ENCODE measurements around the gene ST8SIA4.

ST8SIA4 gene

DNA sequence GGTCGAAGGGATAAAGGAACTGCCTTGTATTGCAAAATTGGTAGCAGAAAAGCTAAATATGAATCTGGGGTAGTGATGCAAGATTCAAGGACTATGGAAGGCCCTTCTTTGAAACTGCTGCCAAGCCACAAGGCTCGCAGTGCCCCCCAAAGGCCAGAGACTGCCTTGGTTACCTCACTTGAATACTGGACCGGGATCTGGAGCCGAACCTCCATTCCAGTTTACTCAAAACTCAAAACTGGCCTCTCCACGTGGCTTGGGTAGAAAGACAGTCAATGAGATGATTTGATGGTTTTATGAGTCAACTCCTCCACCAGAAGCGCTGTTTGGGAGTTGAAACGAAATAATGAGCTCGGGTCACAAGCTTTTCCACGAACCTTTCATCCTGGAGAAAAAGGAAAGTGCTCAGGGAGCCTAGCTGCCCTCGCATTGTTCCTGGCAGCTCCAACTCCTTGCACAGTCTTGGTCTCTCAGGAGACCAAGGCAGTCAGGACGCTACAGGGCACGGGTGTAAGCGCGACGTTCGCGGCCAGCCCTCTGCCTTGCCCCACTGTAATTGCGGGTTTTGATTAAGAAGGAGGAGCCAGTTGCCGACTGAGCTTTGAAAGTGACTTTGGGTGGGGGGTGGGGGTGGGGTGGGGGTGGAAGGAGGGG is 2.8 kb downstream of the ST8SIA4 start:
- H3K4me2 ChIP-seq (ENCODE audit: low read length), result peak overlapping the region; percentile 96
- no peaks in the 10 kb centered on the region for H3K9me3 ChIP-seq (replicated peaks; ENCODE audit: low read length)
- peaks cover 26% of the 10 kb centered on the region for H3K4me1 ChIP-seq (ENCODE audit: control insufficient read depth, insufficient read depth, low read length)
- no peaks in the 10 kb centered on the region for H3K36me3 ChIP-seq (ENCODE audit: insufficient read depth, low read length)
- H3K9ac ChIP-seq (ENCODE audit: low read depth, low read length), result peak overlapping the region; percentile 64
- peak overlapping the region; percentile 76 for H3K4me3 ChIP-seq (ENCODE audit: low read length)
- H3K27me3 ChIP-seq (ENCODE audit: control insufficient read depth, insufficient read depth, low read length), result peaks cover 2% of the 10 kb centered on the region

DNA sequence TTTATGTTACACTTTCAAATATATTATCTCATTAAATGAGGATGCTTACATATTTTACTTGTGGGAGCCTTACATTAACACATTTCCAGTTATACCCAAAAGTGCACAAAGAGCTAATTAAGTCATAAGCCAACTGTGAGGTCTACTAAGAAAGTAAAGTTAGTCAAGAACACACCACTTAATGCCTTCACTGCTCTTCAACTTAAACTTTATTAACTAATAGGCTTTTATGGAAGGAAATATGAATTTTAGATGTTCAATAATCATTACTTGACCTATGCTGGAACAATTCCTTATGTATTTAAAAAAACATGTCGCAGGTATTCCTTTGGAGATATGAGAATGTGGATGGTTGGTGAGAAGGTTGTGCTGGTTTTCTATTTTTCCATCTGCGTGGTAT is 3.4 kb downstream of the ST8SIA4 start:
- H3K4me3 ChIP-seq (ENCODE audit: low read length), result peak overlapping the region; percentile 76
- no peaks in the 10 kb centered on the region for H3K36me3 ChIP-seq (ENCODE audit: insufficient read depth, low read length)
- H3K27me3 ChIP-seq (ENCODE audit: control insufficient read depth, insufficient read depth, low read length), result peaks cover 2% of the 10 kb centered on the region
- H3K4me2 ChIP-seq (ENCODE audit: low read length), result peak overlapping the region; percentile 96
- no peaks in the 10 kb centered on the region for H3K9me3 ChIP-seq (replicated peaks; ENCODE audit: low read length)
- H3K9ac ChIP-seq (ENCODE audit: low read depth, low read length), result no peak overlapping the region
- H3K4me1 ChIP-seq (ENCODE audit: control insufficient read depth, insufficient read depth, low read length), result peaks cover 26% of the 10 kb centered on the region

DNA sequence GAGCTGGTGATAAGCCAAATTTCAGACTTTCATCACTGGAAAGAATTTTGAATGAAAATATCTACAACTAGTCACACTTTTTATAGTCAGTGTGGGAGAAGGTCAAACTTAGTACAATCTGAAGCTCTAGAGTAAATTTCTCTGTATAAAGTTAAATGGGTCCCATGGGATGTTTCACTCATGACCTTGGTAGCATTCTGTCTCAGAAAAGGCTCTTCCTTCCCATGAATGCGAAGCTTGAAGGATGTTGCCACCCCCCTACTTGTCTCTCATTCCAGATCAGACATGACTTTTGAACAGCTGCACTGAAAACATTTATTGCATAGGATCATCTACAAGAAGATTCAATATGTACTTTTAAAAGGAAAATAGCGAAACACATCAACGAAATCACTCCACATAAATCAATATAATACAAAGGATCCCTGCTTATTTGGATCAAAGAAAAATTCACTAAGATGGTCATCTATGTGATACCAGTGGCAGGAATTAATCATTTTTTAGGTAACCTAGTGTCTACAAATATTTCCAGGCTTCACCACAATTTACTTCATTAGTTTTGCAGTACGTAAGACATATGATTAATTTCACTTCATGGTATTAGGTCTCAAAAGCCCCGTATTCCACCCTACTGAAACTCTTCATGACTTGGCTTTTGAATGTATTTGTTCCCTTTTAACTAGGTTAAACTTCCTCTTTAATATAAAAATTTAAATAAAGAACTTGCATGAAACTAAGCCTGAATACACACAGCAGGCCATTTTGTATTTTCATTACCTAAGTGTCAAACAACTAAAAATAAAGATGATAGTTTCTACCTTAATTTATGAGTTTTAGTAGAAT is 4.4 kb downstream of the ST8SIA4 start:
- Histone ChIP-seq H3K36me3 (ENCODE audit: insufficient read depth, low read length) (no peaks in the 10 kb centered on the region), H3K4me2 (ENCODE audit: low read length) (no peak overlapping the region), H3K4me1 (ENCODE audit: control insufficient read depth, insufficient read depth, low read length) (peaks cover 25% of the 10 kb centered on the region), H3K4me3 (ENCODE audit: low read length) (no peak overlapping the region), H3K9me3 (replicated peaks; ENCODE audit: low read length) (no peaks in the 10 kb centered on the region), H3K27me3 (ENCODE audit: control insufficient read depth, insufficient read depth, low read length) (peaks cover 1% of the 10 kb centered on the region), H3K9ac (ENCODE audit: low read depth, low read length) (no peak overlapping the region)

DNA sequence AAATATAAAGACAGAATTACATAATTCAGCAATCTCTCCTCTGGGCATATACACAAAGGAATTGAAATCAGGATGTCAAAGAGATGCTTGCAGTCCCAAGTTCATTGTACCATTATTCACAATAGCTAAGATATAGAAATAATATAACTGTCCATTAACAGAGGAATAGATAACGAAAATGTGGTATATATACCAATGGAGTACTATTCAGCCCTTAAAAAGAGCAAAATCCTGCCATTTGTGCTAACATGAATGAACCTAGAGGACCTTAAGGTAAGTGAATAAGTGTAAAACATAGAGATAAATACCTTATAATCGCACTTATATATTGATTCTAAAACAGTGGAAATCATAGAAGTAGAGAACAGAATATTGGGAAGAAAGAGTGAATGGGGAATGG is 7.0 kb downstream of the ST8SIA4 start:
- peaks cover 17% of the 10 kb centered on the region for H3K4me1 ChIP-seq (ENCODE audit: control insufficient read depth, insufficient read depth, low read length)
- no peaks in the 10 kb centered on the region for H3K36me3 ChIP-seq (ENCODE audit: insufficient read depth, low read length)
- no peak overlapping the region for H3K4me3 ChIP-seq (ENCODE audit: low read length)

DNA sequence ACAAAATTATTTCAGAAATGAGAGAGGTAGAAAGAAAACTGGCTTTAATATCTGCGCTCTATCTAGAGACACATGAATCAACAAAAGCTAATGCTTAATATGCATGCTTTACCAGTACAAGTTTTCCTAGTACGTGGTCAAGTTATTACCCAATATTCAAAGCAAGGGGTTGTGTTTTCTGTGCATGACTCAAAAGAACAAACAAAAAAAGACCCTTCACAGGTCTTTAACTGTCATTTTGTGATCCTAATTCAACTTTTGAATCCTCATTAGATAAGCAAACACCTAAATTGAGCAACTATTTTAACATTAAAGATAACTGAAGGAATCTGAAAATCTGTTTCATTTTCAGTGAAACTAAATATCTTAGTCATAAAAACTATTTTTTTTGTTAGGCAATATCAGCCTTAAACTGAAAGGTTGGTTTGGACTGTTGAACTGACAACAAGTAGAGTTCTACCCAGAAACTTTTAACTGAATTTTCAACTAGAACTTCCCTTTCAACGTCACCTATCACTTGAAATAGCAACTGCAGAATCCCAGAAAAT is 12.5 kb downstream of the ST8SIA4 start:
- Histone ChIP-seq H3K4me1 (ENCODE audit: control insufficient read depth, insufficient read depth, low read length) (peaks cover 7% of the 10 kb centered on the region), H3K36me3 (ENCODE audit: insufficient read depth, low read length) (no peaks in the 10 kb centered on the region)

More for the DNA sequence above, 7.0 kb downstream of the ST8SIA4 start:
- Histone ChIP-seq H3K9ac (ENCODE audit: low read depth, low read length) (no peak overlapping the region), H3K4me2 (ENCODE audit: low read length) (no peak overlapping the region), H3K27me3 (ENCODE audit: control insufficient read depth, insufficient read depth, low read length) (no peaks in the 10 kb centered on the region), H3K9me3 (replicated peaks; ENCODE audit: low read length) (no peaks in the 10 kb centered on the region)

DNA sequence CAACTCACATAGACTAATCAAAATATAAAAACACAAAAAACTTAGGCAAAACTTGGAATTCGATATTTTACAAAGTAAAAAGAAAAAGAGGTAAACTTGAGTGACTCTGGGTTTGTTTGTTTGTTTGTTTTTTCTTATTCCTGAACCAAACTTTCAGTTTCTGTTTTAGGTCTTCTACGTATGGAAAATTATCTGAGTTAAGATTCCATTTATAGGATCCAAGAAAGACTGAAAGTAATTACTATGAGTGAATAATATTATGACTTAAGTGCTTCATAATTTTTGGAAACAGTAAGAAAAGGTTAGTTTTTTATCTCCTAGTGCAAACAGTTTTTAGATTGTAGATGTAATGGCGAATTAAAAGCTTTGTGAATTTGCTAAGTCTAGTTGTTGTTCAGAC is 13.2 kb downstream of the ST8SIA4 start:
- H3K4me3 ChIP-seq (ENCODE audit: low read length), result peak overlapping the region; percentile 46
- peaks cover 7% of the 10 kb centered on the region for H3K4me1 ChIP-seq (ENCODE audit: control insufficient read depth, insufficient read depth, low read length)
- peak overlapping the region; percentile 29 for H3K9ac ChIP-seq (ENCODE audit: low read depth, low read length)
- H3K36me3 ChIP-seq (ENCODE audit: insufficient read depth, low read length), result no peaks in the 10 kb centered on the region
- peak overlapping the region; percentile 72 for H3K4me2 ChIP-seq (ENCODE audit: low read length)
- H3K27me3 ChIP-seq (ENCODE audit: control insufficient read depth, insufficient read depth, low read length), result no peaks in the 10 kb centered on the region
- no peaks in the 10 kb centered on the region for H3K9me3 ChIP-seq (replicated peaks; ENCODE audit: low read length)

More for the DNA sequence above, 12.5 kb downstream of the ST8SIA4 start:
- peak overlapping the region; percentile 46 for H3K4me3 ChIP-seq (ENCODE audit: low read length)
- H3K9me3 ChIP-seq (replicated peaks; ENCODE audit: low read length), result no peaks in the 10 kb centered on the region
- H3K4me2 ChIP-seq (ENCODE audit: low read length), result peak overlapping the region; percentile 72
- H3K27me3 ChIP-seq (ENCODE audit: control insufficient read depth, insufficient read depth, low read length), result no peaks in the 10 kb centered on the region
- H3K9ac ChIP-seq (ENCODE audit: low read depth, low read length), result peak overlapping the region; percentile 29

DNA sequence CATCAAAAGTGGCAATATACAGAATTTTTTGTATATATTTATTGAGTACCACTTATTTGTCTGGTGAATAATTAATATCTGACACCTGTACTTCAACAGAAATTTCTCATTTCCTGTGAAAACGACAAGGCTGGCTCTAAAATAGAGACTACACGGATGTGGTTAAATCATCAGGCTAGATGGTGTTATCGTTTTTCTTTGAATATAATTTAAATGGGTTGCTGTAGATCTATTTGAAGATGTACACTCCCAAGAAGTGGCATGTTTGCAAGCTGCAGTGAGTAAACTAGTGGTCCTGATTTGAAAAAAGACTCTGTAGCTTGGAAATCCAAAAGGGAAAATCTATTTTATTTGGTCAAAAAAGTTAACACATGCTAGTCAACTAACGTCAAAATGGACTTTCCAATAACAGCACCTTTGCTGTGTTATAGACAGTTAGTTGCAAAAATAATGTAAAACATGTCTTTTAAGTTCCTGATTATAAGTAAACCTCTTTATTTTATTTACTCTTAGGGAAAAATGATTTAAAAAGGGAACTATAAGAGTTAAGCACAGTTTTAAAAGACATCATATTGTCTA is 13.8 kb downstream of the ST8SIA4 start:
- Histone ChIP-seq H3K36me3 (ENCODE audit: insufficient read depth, low read length) (no peaks in the 10 kb centered on the region), H3K9ac (ENCODE audit: low read depth, low read length) (peak overlapping the region; percentile 29), H3K9me3 (replicated peaks; ENCODE audit: low read length) (no peaks in the 10 kb centered on the region), H3K4me2 (ENCODE audit: low read length) (peak overlapping the region; percentile 72), H3K27me3 (ENCODE audit: control insufficient read depth, insufficient read depth, low read length) (no peaks in the 10 kb centered on the region), H3K4me1 (ENCODE audit: control insufficient read depth, insufficient read depth, low read length) (peaks cover 7% of the 10 kb centered on the region), H3K4me3 (ENCODE audit: low read length) (no peak overlapping the region)

DNA sequence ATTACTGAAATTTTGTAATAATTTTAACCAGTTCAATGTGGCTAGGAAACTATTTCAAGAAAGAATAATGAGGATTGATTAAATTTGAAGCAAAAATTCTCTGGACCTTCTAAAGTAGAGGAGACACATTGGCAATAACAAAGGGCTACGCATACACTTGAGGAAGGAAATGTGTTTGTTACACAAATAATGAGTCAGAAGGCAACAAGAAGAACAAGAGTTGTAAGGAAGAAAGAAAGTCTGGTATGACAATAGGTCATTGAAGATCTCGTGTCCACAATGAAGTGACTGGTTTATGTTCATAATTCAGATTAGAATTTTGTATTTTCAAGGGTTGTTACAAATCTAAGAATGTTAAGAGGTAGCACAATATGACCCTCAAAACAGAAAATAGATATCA is 25.8 kb downstream of the ST8SIA4 start:
- no peak overlapping the region for H3K4me3 ChIP-seq (ENCODE audit: low read length)
- H3K27me3 ChIP-seq (ENCODE audit: control insufficient read depth, insufficient read depth, low read length), result no peaks in the 10 kb centered on the region
- H3K36me3 ChIP-seq (ENCODE audit: insufficient read depth, low read length), result no peaks in the 10 kb centered on the region
- H3K4me2 ChIP-seq (ENCODE audit: low read length), result no peak overlapping the region
- H3K9me3 ChIP-seq (replicated peaks; ENCODE audit: low read length), result no peaks in the 10 kb centered on the region
- H3K9ac ChIP-seq (ENCODE audit: low read depth, low read length), result no peak overlapping the region
- H3K4me1 ChIP-seq (ENCODE audit: control insufficient read depth, insufficient read depth, low read length), result no peaks in the 10 kb centered on the region

DNA sequence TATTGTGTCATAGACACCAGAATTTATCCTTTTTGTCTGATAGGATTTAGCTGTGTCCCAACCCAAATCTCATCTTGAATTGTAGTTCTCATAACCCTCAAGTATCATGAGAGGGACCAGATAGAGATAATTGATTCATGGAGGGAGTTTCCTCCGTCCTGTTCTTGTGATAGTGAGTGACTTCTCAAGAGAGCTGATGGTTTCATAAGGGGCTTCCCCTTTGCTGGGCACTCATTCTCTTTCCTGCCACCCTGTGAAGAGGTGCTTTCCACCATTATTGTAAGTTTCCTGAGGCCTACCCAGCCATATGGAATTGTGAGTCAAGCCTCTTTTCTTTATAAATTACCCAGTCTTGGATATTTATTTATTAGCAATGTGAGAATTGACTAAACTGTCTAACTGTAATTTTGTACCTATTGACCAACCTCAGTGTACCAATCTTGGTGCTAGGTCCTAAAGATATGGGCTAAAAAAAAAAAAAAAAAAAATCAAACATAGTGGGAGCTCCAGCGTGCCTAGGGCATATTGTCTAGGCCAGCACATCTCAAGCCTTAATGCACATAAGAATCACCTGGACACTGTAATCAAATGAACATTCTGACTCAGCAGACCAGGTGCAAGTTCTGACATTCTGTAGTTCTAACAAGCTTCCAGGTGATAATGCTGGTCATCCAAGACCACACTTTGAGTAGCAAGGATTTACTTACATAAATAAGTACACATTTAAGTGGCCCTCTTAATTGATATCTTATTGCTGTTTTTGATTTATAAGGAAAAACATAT is 30.5 kb downstream of the ST8SIA4 start:
- no peak overlapping the region for H3K9ac ChIP-seq (ENCODE audit: low read depth, low read length)
- H3K36me3 ChIP-seq (ENCODE audit: insufficient read depth, low read length), result no peaks in the 10 kb centered on the region
- H3K4me3 ChIP-seq (ENCODE audit: low read length), result no peak overlapping the region
- no peaks in the 10 kb centered on the region for H3K27me3 ChIP-seq (ENCODE audit: control insufficient read depth, insufficient read depth, low read length)
- H3K9me3 ChIP-seq (replicated peaks; ENCODE audit: low read length), result no peaks in the 10 kb centered on the region
- H3K4me1 ChIP-seq (ENCODE audit: control insufficient read depth, insufficient read depth, low read length), result no peaks in the 10 kb centered on the region
- H3K4me2 ChIP-seq (ENCODE audit: low read length), result no peak overlapping the region

DNA sequence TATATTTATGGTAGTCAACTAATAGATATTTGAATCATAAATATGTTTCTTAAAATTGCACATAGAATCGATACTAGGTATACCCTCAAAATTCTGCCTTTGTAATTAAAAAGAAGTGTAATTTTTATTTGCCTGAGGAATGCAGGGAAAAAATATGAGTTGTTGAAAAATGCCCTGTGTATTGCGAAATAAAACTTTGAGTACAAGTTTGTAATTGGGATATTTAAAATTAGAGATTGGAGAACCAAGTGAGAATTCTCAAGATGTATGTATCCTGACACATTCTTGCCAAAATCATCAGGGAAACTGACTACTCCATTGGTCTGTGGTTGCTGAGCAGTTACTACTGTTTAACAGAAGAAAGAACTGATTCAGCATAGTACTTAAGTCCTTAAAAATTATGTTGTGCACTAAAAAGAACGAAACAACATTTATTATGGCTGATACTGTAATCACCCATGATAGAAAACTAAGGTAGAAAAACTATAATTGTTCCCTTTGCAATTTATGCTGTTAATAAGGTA is 36.0 kb downstream of the ST8SIA4 start:
- no peak overlapping the region for H3K4me3 ChIP-seq (ENCODE audit: low read length)
- H3K4me1 ChIP-seq (ENCODE audit: control insufficient read depth, insufficient read depth, low read length), result no peaks in the 10 kb centered on the region
- no peaks in the 10 kb centered on the region for H3K9me3 ChIP-seq (replicated peaks; ENCODE audit: low read length)
- H3K27me3 ChIP-seq (ENCODE audit: control insufficient read depth, insufficient read depth, low read length), result no peaks in the 10 kb centered on the region
- H3K36me3 ChIP-seq (ENCODE audit: insufficient read depth, low read length), result no peaks in the 10 kb centered on the region
- H3K9ac ChIP-seq (ENCODE audit: low read depth, low read length), result no peak overlapping the region
- H3K4me2 ChIP-seq (ENCODE audit: low read length), result no peak overlapping the region

DNA sequence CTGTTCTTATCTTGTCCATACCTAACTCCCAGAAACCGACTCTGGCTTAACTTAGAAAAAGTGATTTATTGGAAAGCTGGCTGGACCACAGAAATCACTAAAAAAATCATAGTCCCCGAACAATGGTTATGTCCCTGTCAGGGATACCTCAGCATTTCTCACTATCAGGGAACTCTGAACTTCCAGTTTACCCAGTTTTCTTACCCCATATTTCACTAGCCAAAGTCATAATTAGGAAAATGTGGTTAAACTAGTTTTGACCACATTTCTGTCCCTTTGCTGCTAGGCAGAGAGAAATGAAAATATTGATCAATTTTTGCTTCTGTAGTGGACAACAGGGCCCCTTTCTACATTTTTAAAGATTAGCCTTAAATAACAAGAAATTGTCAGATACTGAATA is 38.2 kb downstream of the ST8SIA4 start:
- Histone ChIP-seq H3K36me3 (ENCODE audit: insufficient read depth, low read length) (no peaks in the 10 kb centered on the region), H3K9ac (ENCODE audit: low read depth, low read length) (no peak overlapping the region), H3K4me2 (ENCODE audit: low read length) (no peak overlapping the region), H3K9me3 (replicated peaks; ENCODE audit: low read length) (no peaks in the 10 kb centered on the region), H3K4me3 (ENCODE audit: low read length) (no peak overlapping the region), H3K27me3 (ENCODE audit: control insufficient read depth, insufficient read depth, low read length) (no peaks in the 10 kb centered on the region), H3K4me1 (ENCODE audit: control insufficient read depth, insufficient read depth, low read length) (no peaks in the 10 kb centered on the region)
